GM23248 (cell line): ENCODE measurements around the gene PLA2G2A.

ENCODE experiments used
- EZH2 ChIP-seq: fragments of 200-600 bp; sonication (generic); IDR thresholded peaks from 2 replicates; pipeline ENCODE4 v1.6.1; 2018; ENCODE audit warnings: antibody characterized with exemption, mild to moderate bottlenecking; ENCODE audit not compliant: insufficient read depth, poor library complexity, severe bottlenecking
- EZH2phosphoT487 ChIP-seq: fragments of 200-600 bp; sonication (generic); IDR thresholded peaks from 2 replicates; pipeline ENCODE4 v1.6.1; 2018; ENCODE audit warnings: antibody characterized with exemption, moderate library complexity, mild to moderate bottlenecking, low read depth; ENCODE audit not compliant: insufficient read depth

- TF ChIP-seq EZH2 (no peak), EZH2phosphoT487 (no peak)
These were observed 14.9 kb downstream of the PLA2G2A start for GRCh38 chr1:19964542-19964941.
